WTC11 (cell line): ENCODE data around the gene PRKCE.

Source experiments
- CTCF ChIP-seq: fragments of 200-600 bp; IDR thresholded peaks from 2 replicates; pipeline ENCODE4 v1.8.0; 2022; ENCODE audit warnings: antibody characterized with exemption
- E2F1 ChIP-seq: sonication (generic); formaldehyde crosslinking; IDR thresholded peaks from 2 replicates; pipeline ENCODE4 v1.8.0; 2022; ENCODE audit warnings: mild to moderate bottlenecking, missing genetic modification reagents
- KAT7 ChIP-seq: sonication (generic); formaldehyde crosslinking; IDR thresholded peaks from 2 replicates; pipeline ENCODE4 v1.8.1; 2023; ENCODE audit warnings: missing genetic modification reagents, mild to moderate bottlenecking, borderline replicate concordance
- MAX ChIP-seq: sonication (generic); formaldehyde crosslinking; IDR thresholded peaks from 2 replicates; pipeline ENCODE4 v1.8.0; 2022; ENCODE audit warnings: mild to moderate bottlenecking, missing genetic modification reagents
- MYBL2 ChIP-seq: sonication (generic); formaldehyde crosslinking; IDR thresholded peaks from 2 replicates; pipeline ENCODE4 v1.8.1; 2023; ENCODE audit warnings: mild to moderate bottlenecking, moderate library complexity, missing genetic modification reagents
- NR3C1 ChIP-seq: sonication (generic); formaldehyde crosslinking; conservative IDR thresholded peaks from 2 replicates; pipeline ENCODE4 v1.8.1; 2023; ENCODE audit warnings: low read depth, mild to moderate bottlenecking, missing genetic modification reagents
- SP1 ChIP-seq: sonication (generic); formaldehyde crosslinking; conservative IDR thresholded peaks from 2 replicates; pipeline ENCODE4 v1.8.1; 2022; ENCODE audit warnings: missing genetic modification reagents
- TEAD1 ChIP-seq: sonication (generic); formaldehyde crosslinking; IDR thresholded peaks from 2 replicates; pipeline ENCODE4 v1.8.0; 2022; ENCODE audit warnings: mild to moderate bottlenecking, missing genetic modification reagents
- TEAD4 ChIP-seq: sonication (generic); formaldehyde crosslinking; IDR thresholded peaks from 2 replicates; pipeline ENCODE4 v1.8.0; 2022; ENCODE audit warnings: mild to moderate bottlenecking, missing genetic modification reagents
- ZNF317 ChIP-seq: sonication (generic); formaldehyde crosslinking; IDR thresholded peaks from 2 replicates; pipeline ENCODE4 v1.8.1; 2023; ENCODE audit warnings: low read depth, mild to moderate bottlenecking, moderate library complexity, missing genetic modification reagents, borderline replicate concordance
- ZNF396 ChIP-seq: fragments of 250-450 bp; sonication (Bioruptor Pico); IDR thresholded peaks from 2 replicates; pipeline ENCODE4 v1.8.0; 2021; ENCODE audit warnings: mild to moderate bottlenecking, moderate library complexity, borderline replicate concordance
- ZNF416 ChIP-seq: fragments of 250-450 bp; sonication (Bioruptor Pico); IDR thresholded peaks from 2 replicates; pipeline ENCODE4 v1.9.0; 2021; ENCODE audit warnings: mild to moderate bottlenecking, inconsistent platforms
- TF ChIP-seq, protein P1 (sequence below): sonication (generic); formaldehyde crosslinking; IDR thresholded peaks from 2 replicates; pipeline ENCODE4 v1.8.1; 2023; ENCODE audit warnings: mild to moderate bottlenecking, missing genetic modification reagents, moderate library complexity
- TF ChIP-seq, protein P2 (sequence below): sonication (generic); formaldehyde crosslinking; IDR thresholded peaks from 2 replicates; pipeline ENCODE4 v1.8.0; 2022; ENCODE audit warnings: mild to moderate bottlenecking, missing genetic modification reagents

DNA sequence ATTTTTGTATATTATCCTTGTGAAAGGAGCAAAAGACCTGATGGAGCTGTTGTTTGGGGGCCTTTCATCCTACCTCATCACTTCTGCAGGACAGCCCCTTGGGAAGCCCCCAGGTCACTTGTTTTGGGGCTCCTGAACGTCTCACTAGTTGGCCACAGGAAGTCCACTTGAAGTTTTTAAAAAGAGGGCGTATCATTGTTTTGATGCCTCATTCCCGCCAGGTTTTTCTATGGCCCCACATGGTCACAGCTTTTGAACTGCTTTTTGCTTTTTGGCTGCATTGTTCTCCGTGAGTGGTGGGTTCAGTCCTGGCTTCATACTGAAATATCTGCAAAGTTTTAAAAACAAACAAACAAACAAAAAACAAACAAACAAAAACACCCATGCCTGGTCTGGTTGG is 216.3 kb downstream of the PRKCE start:
- no peak for TF ChIP-seq CTCF
- no peak for TF ChIP-seq E2F1 (CRISPR knock-in tag)
- TF ChIP-seq, protein P1, sequence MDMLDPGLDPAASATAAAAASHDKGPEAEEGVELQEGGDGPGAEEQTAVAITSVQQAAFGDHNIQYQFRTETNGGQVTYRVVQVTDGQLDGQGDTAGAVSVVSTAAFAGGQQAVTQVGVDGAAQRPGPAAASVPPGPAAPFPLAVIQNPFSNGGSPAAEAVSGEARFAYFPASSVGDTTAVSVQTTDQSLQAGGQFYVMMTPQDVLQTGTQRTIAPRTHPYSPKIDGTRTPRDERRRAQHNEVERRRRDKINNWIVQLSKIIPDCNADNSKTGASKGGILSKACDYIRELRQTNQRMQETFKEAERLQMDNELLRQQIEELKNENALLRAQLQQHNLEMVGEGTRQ (CRISPR knock-in tag), result no peak
- no peak for TF ChIP-seq ZNF416 (CRISPR knock-in tag)
- TF ChIP-seq TEAD4 (CRISPR knock-in tag), result no peak
- no peak for TF ChIP-seq SP1
- TF ChIP-seq TEAD1 (CRISPR knock-in tag), result no peak
- TF ChIP-seq KAT7, result no peak
- TF ChIP-seq MAX (CRISPR knock-in tag), result no peak
- TF ChIP-seq MYBL2, result no peak
- no peak for TF ChIP-seq ZNF396 (CRISPR knock-in tag)
- no peak for TF ChIP-seq NR3C1 (CRISPR knock-in tag)
- no peak for TF ChIP-seq ZNF317 (CRISPR knock-in tag)
- TF ChIP-seq, protein P2, sequence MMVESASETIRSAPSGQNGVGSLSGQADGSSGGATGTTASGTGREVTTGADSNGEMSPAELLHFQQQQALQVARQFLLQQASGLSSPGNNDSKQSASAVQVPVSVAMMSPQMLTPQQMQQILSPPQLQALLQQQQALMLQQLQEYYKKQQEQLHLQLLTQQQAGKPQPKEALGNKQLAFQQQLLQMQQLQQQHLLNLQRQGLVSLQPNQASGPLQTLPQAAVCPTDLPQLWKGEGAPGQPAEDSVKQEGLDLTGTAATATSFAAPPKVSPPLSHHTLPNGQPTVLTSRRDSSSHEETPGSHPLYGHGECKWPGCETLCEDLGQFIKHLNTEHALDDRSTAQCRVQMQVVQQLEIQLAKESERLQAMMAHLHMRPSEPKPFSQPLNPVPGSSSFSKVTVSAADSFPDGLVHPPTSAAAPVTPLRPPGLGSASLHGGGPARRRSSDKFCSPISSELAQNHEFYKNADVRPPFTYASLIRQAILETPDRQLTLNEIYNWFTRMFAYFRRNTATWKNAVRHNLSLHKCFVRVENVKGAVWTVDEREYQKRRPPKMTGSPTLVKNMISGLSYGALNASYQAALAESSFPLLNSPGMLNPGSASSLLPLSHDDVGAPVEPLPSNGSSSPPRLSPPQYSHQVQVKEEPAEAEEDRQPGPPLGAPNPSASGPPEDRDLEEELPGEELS (CRISPR knock-in tag), result no peak
